Stimulated activated CD4-positive, alpha-beta T cell treated with anti-CD3 and anti-CD28 coated beads, Interleukin-1b, Interleukin-23, amount 100 ng/mL, for 24 hours (primary cell): Measurements from ENCODE around the gene CGRRF1.

Experiments
- DNase-seq, 4 experiments: peaks; one replicate each; pipeline ENCODE4 v3.0.0-alpha.2; 2020; ENCODE audit warnings: low read depth in 4 of 4, low spot score in 1 of 4

The CGRRF1 gene

DNA sequence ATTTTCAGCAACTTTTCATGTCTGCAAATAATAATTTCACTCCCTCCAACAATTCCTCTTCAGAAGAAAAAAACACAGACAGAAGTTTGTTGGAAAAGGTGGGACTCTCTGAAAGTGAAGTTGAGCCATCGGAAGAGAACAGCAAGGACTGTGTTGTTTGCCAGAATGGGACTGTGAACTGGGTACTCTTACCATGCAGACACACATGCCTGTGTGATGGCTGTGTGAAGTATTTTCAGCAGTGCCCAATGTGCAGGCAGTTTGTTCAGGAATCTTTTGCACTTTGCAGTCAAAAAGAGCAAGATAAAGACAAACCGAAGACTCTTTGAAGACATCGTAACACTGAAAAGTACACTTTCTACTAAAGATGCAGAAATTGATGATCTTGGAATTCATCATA, 28.3 kb downstream of the CGRRF1 start:
- no peak for DNase-seq

DNA sequence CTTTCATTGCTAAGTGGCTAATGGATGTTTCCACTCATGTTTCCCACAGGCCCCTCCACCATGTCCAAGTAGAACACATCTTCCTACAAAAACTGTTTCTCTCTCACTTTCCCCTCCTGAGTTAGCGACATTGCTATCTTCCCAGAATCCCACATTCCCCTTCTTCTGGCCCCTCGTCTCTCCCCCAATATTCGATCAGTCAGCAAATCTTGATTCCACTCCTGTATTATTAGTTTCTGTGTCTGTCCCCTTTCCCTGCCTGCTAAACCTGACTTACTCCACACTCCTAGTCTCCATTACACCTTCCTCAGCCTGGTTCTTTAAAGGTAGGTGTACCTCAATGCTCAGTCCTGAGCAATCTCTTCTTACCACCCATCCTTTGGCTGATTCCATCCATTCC, 37.9 kb downstream of the CGRRF1 start:
- DNase-seq, result no peak

DNA sequence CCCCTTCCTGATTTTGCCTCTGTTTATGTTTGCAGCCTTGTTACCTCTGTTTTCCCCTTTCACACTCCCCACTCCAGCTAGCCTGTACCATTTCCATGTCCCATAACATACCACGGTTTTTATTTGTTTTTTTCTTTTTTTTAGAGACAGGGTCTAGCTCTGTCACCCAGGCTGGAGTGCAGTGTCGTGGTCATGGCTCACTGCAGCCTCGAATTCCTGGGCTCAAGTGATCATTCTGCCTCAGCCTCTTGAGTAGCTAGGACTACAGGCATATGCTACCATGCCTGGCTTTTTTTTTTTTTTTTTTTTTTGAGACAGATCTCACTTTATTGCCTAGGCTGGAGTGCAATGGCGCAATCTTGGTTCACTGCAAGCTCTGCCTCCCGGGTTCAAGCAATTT, 38.8 kb downstream of the CGRRF1 start:
- no peak for DNase-seq

DNA sequence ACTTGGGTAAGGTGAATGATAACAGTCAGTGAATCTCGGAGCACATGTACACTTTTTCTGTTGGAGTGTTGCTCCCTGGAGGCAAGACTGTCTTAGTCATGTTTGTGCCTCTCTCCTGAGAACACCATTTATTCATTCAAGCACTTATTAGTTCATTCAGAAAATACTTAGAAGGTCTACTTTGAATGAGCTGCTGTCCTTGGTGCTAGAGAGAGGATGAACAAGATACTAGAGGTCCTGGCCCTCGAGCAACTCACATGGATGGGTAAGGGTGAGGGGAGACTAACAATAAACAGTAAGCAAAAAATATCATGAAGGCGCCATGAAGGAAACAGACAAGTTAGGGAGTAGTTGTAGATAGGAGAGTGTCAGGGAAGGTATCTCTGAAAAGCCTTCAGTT, 40.2 kb downstream of the CGRRF1 start:
- DNase-seq, result no peak

DNA sequence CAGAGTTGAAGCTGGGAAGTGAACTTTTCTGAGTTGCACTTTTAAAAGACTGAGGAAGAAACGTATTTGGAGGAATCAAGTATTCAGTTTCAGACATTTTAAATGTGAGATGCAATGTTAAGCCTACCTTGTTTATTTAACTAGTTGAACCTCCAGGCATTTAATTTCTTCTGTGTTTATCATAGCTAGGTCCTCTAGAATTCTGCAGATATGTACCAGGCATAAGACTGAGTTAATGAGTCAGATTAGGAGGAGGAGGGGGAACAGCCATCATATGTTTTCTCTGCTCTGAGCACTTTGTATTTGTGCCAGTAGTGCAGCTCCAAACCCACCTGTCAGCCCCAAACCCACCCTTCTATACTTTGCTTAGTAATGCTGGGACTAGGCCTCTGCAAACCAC, 40.8 kb downstream of the CGRRF1 start:
- DNase-seq, result no peak

DNA sequence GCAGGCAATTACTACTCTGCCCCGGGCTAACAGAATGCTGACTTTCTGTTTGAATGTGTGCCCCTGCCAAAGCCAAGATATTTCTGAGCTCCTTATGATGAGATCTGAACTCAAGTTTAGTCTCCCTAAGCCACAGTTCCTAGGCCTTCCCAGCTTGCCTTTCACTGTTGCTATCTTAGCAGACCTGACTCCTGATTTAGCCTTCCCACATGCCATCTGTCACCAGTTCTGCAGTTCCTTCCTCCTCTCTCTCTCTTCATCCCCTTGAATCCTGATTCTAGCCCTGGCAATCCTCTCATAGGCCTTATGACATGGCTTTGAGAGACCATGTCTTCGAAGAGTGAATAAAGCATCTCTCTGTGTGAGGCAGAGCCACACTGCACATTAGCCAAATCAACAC, 44.7 kb downstream of the CGRRF1 start:
- no peak for DNase-seq

DNA sequence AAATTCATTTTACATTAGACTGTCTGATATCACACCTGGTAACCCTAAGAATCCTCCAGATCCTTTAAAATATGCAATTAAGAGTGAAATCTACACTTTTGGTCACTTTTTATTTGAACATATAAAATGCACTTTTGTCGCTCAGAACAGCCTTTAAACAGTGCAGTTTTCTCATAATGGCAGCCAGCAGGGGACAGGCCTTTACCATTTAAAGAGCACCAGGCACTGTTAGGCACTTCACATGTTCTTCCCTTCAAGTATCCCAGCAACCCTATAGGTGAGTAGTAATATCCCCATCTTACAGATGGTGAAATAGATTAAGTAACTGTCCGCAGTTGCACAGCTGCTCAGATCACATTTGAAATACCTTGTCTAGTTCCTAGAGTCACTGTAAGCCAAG, 45.9 kb downstream of the CGRRF1 start:
- no peak for DNase-seq

DNA sequence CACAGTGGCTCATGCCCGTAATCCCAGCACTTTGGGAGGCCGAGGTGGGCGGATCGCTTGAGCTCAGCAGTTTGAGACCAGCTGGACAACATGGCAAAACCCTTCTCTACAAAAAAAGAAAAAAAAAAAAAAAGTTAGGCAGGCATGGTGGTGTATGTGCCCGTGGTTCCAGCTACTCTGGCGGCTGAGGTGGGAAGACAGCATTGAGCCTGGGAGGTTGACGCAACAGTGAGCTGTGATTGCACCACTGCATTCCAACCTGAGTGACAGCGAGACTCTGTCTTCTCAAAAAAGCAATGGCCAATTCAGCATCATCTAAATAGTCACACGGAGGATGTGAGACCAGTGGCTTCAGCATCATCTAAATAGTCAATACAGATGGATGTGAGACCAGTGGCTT, 46.8 kb downstream of the CGRRF1 start:
- no peak for DNase-seq

DNA sequence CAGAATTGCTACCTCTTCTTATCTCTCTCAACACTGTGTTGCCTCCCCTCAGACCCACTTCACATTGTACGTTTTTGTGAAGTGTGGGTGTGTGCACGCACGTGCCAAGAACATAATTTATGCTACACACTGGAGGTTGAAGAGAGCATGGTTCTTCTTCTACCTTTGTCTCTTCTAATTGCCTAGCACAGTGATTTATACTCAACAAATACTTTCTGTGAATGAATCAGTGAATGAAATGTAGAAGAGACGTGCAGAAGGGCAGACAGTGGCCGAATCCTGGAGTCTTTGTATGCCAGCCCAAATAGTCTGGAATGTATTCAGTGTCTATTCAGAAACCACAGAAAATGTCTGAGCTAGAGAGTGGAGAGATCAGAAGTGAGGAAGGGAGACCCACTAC, 52.6 kb downstream of the CGRRF1 start:
- DNase-seq, result no peak

DNA sequence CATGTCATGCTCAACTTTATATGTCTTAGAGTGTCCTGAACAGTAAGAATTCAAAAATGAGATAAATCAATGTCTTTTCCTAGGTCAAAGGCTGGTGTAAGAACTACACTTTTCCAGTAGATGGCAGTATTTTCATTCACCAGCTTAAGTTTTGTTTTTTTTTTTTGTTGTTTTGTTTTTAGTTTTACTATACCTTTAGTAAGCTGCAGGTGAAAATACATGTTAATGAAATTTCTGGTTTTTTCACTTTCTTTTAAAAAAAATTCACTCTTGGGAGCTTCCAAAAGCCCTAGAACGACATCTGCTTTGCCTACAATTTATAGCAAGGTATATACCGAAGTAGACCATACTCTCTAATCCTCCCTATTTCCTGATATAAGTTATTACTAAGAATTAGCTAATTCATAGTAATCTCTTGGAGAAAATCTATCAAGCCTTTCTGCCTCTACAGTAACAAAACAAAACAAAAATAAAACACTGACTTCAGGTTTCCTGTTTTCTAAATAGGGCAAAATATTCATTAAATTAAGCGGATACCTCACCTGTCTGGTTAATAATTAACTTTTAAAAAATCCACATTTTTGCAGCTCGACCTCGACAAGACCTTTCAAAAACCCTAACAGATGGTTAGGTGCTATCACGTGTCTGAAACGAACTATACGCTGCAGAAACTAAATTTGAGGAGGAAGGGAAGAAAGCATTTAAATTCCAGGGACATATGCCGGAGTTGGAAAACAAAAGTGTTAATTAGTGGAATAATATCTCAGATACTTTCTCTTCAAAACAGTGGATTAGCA, 54.6 kb downstream of the CGRRF1 start:
- no peak for DNase-seq

DNA sequence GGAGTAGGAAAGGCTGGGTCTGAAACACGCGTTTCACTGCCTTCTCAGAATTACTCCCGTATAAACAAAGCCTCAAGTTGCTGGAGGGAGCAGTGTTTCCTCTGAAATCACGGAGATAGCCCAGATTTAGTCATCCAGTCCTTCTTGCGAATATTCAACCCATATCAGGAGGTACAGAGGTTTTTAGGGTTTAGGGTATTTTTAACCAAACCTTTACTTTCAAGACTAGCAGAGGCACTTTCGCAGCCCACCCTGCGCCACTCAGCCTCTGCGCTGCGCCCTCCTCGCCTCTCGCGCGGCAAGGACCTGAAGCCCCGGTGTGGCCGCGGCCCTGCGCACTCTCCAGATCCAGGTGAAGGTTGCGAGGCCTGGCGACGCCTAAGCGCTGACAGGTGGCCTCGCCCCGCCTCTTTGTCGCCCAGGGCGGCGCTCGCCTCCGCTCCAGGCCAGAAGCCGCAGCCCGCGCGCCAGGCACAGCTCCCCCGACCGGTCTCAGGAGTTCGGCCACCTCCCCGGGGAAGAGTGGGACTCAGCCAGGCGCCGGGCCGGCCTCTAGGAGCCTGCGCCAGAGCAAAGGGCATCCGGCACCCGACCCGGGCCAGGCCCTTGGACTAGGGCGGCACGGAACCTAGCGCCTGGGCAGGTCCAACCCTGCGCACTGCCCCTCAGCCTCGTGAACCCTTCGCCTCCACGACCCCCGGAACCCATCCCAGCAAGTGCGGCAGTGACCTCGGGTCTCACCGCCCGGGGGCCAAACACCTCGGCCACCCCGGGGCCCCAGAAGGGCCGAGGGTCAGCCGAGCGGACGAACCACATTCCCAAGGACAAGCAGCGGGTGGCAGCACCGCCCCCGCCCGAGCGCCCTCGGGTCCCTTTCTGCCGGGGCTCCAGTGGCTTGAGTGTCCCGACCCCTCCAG, 55.4 kb downstream of the CGRRF1 start:
- peak in 2 of 4 experiments; percentile 21 to 48 for DNase-seq

DNA sequence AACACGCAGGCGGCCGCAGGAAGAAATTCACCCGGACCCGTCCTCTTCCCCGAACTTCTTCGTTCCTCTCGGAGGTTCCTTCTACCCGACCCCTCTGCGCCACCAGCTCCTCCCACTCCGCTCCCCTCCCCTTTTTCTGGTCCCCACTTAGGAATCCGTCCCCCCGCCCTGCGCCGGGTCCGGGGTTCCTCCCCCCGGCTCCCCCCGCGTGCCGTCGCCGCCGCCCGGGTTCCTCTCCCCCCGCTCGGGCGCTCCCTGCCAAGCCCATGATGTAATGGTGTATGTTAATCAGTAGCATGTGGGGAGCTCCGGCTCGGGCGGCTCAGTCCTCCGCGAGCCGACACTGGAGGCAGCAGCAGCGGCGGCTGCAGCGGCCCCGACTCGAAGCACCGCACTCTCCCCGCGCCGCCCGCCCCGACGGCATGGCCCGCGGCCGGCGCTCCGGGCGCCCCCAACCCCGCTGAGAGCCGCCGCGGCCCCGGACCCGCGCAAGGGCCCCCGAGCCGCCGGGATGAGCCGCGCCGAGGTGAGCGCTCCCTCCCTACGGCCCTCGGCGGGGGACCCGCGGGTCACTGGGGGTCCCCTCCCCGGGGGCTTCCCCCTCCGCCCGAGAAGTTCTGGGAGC, 56.2 kb downstream of the CGRRF1 start:
- DNase-seq, result peak in 3 of 4 experiments; percentile 38 to 59 (median 55)

DNA sequence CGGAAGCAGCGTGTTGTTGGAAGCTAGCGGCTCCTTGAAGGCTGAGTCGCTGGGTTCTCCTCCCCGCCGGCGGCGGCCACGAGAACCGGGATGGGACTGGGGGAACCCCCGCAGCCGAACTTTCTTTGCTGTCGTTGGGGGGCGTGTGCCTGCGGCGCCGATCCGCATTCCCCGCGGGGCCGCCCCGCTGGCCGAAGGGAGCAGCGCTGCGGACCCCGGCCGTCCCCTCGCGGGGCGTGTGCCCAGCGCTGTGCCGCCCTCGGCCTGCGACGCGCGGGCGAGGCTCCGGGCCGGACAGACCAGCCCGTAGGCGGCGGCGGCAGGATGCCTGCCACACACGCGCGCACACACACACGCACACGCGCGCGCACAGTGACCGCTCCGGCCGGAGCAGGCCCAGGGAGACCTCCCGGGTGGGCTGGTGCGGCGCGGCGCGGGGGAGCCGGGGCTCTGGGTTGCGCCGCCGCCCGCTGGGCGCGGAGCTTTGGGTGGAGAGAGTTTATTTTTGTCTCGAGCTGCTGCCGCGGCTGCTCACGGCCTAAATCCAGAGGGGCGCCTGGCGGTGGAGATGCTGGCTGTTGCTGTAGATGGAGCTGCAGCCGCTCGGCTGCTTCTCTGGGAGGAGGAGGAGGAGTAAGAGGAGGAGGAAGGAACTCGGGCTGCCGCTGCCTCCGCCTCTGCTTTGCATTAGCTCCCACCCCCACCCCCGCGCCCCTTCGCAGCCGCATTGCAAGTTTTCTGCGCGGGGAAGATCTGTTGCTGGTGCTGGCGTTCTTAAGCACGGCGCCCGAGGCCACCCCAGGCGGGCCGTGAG, 56.9 kb downstream of the CGRRF1 start, which contains the start of gene SAMD4A:
SAMD4A (plus strand) TSS at position 719 of the 814 bp plus-strand sequence. CDS start 789 bp downstream, outside the sequence.
- DNase-seq, result peak in 2 of 4 experiments; percentile 34 to 38

DNA sequence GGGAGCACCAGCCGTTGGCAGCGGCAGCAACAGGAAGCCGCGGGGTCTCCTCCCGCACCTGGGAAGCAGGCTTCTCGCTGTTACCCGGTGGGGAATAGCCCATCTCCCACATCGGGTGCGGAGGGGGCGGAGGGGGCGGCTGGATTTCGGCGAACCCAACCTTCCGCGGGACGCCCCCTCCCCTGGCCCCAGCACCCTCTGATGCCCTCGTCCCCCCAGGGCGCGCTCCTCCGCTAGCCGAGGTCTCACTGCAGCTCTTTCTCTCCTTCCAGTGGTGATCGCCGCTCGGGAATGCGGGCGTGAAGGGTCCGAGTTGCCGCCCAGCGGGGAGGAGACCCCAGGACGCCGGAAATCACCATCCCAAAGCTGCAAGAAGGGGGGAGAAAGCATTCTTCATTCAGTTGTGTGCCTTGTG, 57.5 kb downstream of the CGRRF1 start:
- no peak for DNase-seq

DNA sequence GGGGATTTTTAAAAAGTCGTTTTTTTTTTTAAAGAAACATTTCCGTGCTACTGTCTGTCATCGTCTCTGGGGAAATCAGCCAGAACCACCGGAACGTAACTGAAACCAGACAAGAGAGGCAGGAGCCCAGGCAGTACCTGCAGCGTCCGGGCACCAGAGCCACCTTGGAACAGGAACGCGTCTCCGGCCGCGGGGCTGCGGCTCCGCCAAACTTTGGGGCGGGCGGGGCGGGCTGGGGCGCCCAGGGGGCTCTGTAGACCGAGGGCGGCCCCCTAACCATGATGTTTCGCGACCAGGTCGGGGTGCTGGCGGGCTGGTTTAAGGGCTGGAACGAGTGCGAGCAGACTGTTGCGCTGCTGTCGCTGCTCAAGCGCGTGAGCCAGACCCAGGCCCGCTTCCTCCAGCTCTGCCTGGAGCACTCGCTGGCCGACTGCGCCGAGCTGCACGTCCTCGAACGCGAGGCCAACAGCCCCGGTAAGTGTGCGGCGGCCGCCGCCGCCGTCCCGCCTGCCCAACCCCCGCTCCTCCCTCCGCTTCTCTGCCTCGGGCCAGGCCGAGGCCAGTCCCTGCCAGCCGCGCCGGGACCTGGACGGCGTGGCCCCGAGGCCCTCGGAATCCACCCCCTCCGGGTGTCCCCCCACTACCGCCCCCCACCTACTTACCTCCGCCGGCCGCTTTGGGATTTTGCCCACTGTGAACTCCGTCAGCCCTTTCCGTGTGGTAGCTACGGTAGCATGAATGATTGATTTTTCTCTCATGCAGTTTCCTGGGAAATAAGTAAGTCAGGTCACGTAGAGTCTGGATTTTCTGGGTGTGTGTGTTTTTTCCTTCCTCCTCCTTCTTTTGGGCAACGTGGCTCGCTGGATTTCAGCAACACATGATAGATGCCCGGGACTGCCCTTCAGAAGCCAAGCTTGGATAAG, 58.2 kb downstream of the CGRRF1 start:
- DNase-seq, result peak in 2 of 4 experiments; percentile 20 to 24

DNA sequence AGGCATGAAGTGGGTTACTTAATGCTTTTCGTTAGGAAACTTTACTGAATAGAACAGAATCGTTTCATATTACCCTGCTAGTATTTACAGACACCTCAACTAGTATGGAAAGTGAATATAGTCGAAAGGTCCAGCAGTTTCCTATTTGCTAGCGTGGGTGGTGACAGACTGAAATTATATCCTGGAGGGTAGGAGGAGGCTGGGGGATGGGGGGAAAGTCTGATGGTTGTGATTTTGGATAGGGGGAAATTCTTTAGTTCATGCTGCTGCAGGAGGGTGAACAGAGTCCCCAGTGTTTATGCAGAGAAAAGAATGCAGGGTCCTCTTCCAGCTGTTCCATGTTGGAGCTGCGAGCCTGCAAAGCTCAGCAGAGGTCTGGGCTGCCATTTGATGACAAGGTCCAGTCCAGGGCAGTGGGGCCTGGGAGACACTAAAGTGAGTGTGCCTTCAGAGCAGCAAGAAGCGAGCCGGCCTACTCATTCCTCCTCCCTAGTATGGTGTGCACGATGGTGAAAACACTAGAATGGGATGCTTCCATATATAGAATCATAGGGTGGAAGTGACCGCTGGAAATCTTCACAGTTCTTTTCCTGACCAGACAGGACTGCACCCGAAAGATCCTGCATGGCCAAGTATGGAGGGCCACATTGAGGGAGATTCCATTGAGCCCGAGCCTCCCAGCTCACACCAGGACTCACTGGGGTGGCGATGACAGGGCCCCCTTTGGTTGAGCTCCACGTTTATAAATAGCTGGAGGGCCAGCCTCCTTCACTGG, 59.3 kb downstream of the CGRRF1 start:
- no peak for DNase-seq

DNA sequence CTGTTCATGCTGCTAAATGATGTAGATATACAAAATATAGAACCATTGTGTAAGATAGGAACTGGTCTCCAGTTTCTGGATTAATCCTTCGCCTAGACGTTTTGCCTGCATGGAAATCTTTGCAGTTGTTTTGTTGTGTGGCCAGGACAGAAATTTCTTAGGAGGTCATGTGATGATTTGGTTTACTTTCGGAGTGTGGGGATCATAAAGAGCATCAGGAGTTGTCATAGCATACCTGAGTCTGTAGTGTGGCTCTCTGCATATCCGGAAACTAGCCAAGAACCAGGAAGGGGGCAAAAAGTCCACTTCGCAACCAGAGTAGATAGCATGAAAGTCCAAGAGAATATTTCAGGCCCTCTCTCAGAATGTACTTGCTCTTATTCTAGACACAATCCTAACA, 60.3 kb downstream of the CGRRF1 start:
- no peak for DNase-seq

DNA sequence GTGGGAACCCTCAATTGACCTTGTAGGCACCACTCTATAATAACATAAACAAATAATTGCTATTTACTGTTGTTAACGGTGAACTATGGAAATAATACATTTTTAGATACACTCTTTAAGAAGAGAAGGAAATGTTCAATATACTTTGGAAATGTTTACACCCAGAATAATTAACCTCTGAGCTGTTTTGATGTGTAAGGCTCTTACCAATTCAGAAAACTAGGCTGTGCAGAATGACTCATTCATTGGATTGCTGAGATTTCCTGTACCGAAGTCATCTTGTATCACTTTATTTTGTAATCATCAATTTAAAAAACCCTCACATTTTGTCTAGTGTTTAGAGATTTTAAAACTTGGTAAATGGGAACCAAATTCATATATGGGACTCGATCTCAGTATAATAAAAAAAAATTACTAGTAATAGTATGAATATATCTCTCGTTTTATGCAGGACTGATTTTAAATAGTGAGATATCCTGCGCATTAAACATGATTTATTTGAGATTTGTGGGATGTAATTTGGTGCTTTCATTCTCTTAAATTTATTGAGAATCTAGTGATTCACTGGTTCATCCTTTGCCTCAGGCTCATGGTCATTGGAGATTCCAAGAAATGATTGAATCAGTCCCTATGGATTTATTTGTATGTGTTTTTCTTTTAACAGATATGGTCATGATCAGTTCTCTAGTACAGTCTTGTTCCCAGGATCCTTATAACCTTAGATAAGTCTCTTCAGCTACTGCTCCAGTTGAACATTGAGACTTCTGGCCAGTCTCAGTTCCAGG, 61.1 kb downstream of the CGRRF1 start:
- no peak for DNase-seq
